GM18867 (cell line): ENCODE results near the gene TNFSF12.

Experiments
- ATAC-seq: cut with Tn5 transposase; IDR thresholded peaks from one replicate; pipeline ENCODE4 v1.9.1; 2021; ENCODE audit warnings: mild to moderate bottlenecking, moderate library complexity; ENCODE audit not compliant: unreplicated experiment

Gene TNFSF12

GRCh38 chr17:7563115-7563869 lies 14.4 kb downstream of the TNFSF12 start:
- ATAC-seq: no peak

- no peak for ATAC-seq
These were observed 20.7 kb downstream of the TNFSF12 start for GRCh38 chr17:7569571-7569970.

GRCh38 chr17:7570351-7570750 lies 21.5 kb downstream of the TNFSF12 start:
- no peak for ATAC-seq

GRCh38 chr17:7572338-7572587 lies 23.4 kb downstream of the TNFSF12 start:
- peak; percentile 86 for ATAC-seq

- ATAC-seq: no peak
These were observed 23.9 kb downstream of the TNFSF12 start for GRCh38 chr17:7572588-7573323.

GRCh38 chr17:7573324-7574080 lies 24.6 kb downstream of the TNFSF12 start:
- peak; percentile 19 for ATAC-seq

- no peak for ATAC-seq
These were observed 25.5 kb downstream of the TNFSF12 start for GRCh38 chr17:7574176-7574953.

GRCh38 chr17:7575481-7575883 lies 26.6 kb downstream of the TNFSF12 start:
- no peak for ATAC-seq

GRCh38 chr17:7575959-7576358 lies 27.1 kb downstream of the TNFSF12 start:
- no peak for ATAC-seq

- no peak for ATAC-seq
These were observed 27.6 kb downstream of the TNFSF12 start for GRCh38 chr17:7576432-7576937.

GRCh38 chr17:7577327-7578199 lies 28.7 kb downstream of the TNFSF12 start:
- no peak for ATAC-seq

GRCh38 chr17:7579001-7579833 lies 30.4 kb downstream of the TNFSF12 start, which contains the start of gene CD68:
Gene CD68, plus strand, starts transcription at chr17:7579638. Its CDS starts 40 bp downstream, at chr17:7579678.
- ATAC-seq: peak; percentile 34

GRCh38 chr17:7579834-7580603 lies 31.2 kb downstream of the TNFSF12 start:
- ATAC-seq: no peak

GRCh38 chr17:7580604-7581575 lies 32.0 kb downstream of the TNFSF12 start:
- ATAC-seq: no peak

- ATAC-seq: no peak
These were observed 33.8 kb downstream of the TNFSF12 start for GRCh38 chr17:7582396-7583252.
